ENCODE results near the gene OR3A2. TPM values are rescaled to one million over a fixed set of nuclear protein-coding genes. Genes with fewer than 3 reads are reported as not detected.
"Not testable (repeated sequence)": the region's sequence is repeated elsewhere in the genome, so short reads cannot be mapped to it uniquely, and the experiment has no call there.

Gene OR3A2
- total RNA-seq (2021; fragmentation: NEBNext Ultra II Directional; extraction: Animal tissue kit (Norgen Biotek cat#: 25700)) = not detected
- long read RNA-seq = 0 reads

- peaks cover 2% of the 10 kb centered on the region; the same call in 1 of the 2 replicates for H3K27me3 Mint-ChIP-seq (ENCODE audit: insufficient read depth)
These were observed at the start of gene OR3A2 for GRCh38 chr17:3385869-3386816. Gene OR3A2 (minus strand): TSS chr17:3386308.

GRCh38 chr17:3433741-3434140, 47.6 kb upstream of the OR3A2 start, which contains the start of gene OR1E2:
Gene OR1E2 (minus strand): TSS chr17:3433841. CDS start chr17:3433841, 0 bp downstream.
- no peak for DNase-seq
- peaks cover 3% of the 10 kb centered on the region for H3K27me3 Mint-ChIP-seq (ENCODE audit: insufficient read depth)
- H3K4me3 Mint-ChIP-seq = no peak within 1 kb of the TSS
- H3K27ac Mint-ChIP-seq = no peak within 1 kb of the TSS
- H3K4me1 Mint-ChIP-seq (ENCODE audit: low read depth) = no peaks in the 10 kb centered on the region
- H3K36me3 Mint-ChIP-seq (ENCODE audit: low read depth) = no peaks in the 10 kb centered on the region
- no peak for TF ChIP-seq CTCF (IDR thresholded peaks at IDR 0.05)
- peaks cover 6% of the 10 kb centered on the region; the same call in 1 of the 2 replicates for H3K9me3 Mint-ChIP-seq

More at GRCh38 chr17:3385869-3386816, at the start of gene OR3A2:
- H3K4me3 Mint-ChIP-seq = no peak within 1 kb of the TSS
- no peak for DNase-seq
- peaks cover 5% of the 10 kb centered on the region; the same call in 1 of the 2 replicates for H3K36me3 Mint-ChIP-seq (ENCODE audit: low read depth)
- H3K9me3 Mint-ChIP-seq = peaks cover 28% of the 10 kb centered on the region
- no peak for TF ChIP-seq CTCF (IDR thresholded peaks at IDR 0.05)
- H3K4me1 Mint-ChIP-seq (ENCODE audit: low read depth) = no peaks in the 10 kb centered on the region
- H3K27ac Mint-ChIP-seq = no peak within 1 kb of the TSS

GRCh38 chr17:3433215-3433614, 47.1 kb upstream of the OR3A2 start:
- H3K27me3 Mint-ChIP-seq (ENCODE audit: insufficient read depth); DNase-seq; H3K27ac Mint-ChIP-seq; H3K36me3 Mint-ChIP-seq (ENCODE audit: low read depth); H3K4me1 Mint-ChIP-seq (ENCODE audit: low read depth); H3K4me3 Mint-ChIP-seq: not testable (repeated sequence)
- peaks cover 12% of the 10 kb centered on the region; the same call in 1 of the 2 replicates for H3K9me3 Mint-ChIP-seq

- Mint-ChIP-seq H3K4me1 (ENCODE audit: low read depth) (no peaks in the 10 kb centered on the region), H3K4me3 (no peak overlapping the region), H3K27me3 (ENCODE audit: insufficient read depth) (peaks cover 3% of the 10 kb centered on the region), H3K27ac (no peak overlapping the region), H3K9me3 (peaks cover under 1% of the 10 kb centered on the region; the same call in 1 of the 2 replicates), H3K36me3 (ENCODE audit: low read depth) (no peaks in the 10 kb centered on the region)
- no peak for TF ChIP-seq CTCF (IDR thresholded peaks at IDR 0.05)
- no peak for DNase-seq
These were observed 32.1 kb upstream of the OR3A2 start for GRCh38 chr17:3418222-3418621.

- H3K4me1 Mint-ChIP-seq (ENCODE audit: low read depth) = no peaks in the 10 kb centered on the region
- H3K9me3 Mint-ChIP-seq = peaks cover 5% of the 10 kb centered on the region
- no peak overlapping the region for H3K4me3 Mint-ChIP-seq
- no peak overlapping the region for H3K27ac Mint-ChIP-seq
- no peaks in the 10 kb centered on the region for H3K36me3 Mint-ChIP-seq (ENCODE audit: low read depth)
- no peak for TF ChIP-seq CTCF (IDR thresholded peaks at IDR 0.05)
- H3K27me3 Mint-ChIP-seq (ENCODE audit: insufficient read depth) = peaks cover 5% of the 10 kb centered on the region
- DNase-seq = no peak
These were observed 29.5 kb upstream of the OR3A2 start for GRCh38 chr17:3415610-3416009.

- H3K4me1 Mint-ChIP-seq (ENCODE audit: low read depth); H3K27me3 Mint-ChIP-seq (ENCODE audit: insufficient read depth); H3K4me3 Mint-ChIP-seq; H3K27ac Mint-ChIP-seq; DNase-seq; H3K36me3 Mint-ChIP-seq (ENCODE audit: low read depth): not testable (repeated sequence)
- peaks cover 23% of the 10 kb centered on the region for H3K9me3 Mint-ChIP-seq
These were observed 26.1 kb upstream of the OR3A2 start for GRCh38 chr17:3412216-3412615.
